K562 treated with DMSO at 1 percent for 4 hours (cell line): ENCODE data around the gene STRA8. TPM values are rescaled to one million over a fixed set of nuclear protein-coding genes. Genes with fewer than 3 reads are reported as not detected.

Experiments used
- total RNA-seq: library from RNA; unstranded; fragments of 300-600 nt; gene quantifications from 2 replicates; pipeline ENCODE4 v1.2.3, GENCODE V29; 2022; ENCODE audit not compliant: insufficient read depth

STRA8 gene
- not detected in 2 replicates for total RNA-seq

DNA sequence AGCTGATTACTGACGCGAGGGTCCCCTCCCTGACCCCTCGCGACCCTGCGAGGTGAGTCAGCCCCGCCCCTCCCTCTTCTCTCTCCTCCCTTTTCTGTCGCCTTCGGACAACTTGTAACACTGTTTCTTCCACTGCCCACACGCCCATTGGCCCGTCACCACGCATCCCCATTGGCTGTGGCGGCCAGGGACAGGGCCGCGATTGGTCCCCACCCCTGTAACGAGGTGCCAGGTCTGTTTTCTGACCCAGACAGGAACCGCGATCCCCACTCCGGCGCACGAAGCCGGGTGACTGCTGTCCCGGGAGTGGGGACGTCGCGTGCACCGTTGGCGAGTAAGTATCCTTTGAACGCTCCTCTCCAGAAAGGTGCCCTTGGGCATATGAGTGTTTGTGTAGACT, at the start of gene STRA8:
STRA8 (plus strand) TSS at position 269 of the 400 bp plus-strand sequence. CDS start 6,687 bp downstream, outside the sequence.

DNA sequence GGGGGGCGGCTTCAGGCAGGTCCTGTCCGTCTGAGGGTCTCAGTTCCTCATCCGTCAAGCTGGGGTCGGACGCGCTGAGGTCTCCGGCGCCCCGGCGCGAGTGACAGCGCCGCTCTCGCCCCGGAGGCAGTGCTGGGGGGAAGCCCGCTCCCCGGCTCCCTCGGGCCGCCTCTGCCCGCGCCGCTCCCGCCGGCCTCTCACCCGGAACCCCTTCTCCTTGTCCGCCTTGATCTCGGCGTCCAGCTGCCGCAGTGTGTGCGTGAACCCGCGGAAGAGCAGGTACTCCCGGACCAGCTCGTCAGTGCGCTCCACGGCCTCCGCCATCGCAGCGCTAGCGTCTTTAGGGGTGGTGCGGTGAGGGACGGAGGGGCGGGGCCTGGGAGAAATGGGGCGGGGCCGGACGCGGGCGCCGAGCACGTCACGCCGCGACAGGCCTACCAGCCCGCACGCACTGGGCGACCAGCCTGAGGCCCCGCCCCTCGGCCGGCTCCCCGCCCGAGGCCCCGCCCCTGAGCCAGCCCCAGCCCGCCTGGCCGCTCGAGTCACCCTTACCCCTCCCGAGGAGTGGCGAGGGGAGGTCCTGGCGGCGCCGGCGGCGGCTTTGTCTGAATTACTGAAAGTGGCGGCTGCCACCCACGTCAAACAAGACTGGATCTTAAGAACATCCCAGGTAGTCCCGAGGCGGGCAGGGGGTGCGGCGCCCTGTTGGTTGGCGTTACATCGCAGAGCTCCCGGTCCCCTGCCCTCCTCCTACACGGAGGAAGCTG, 22.3 kb upstream of the STRA8 start, which contains the start of gene WDR91:
WDR91 (minus strand) TSS at position 348 of the 767 bp plus-strand sequence; CDS start at position 324, 24 bp downstream.

Other genes starting within 250 kb of the STRA8 start
- 0.84 TPM in 1 of 2 replicates, not detected in the other for gene AGBL3, start 247.3 kb upstream of the STRA8 start, total RNA-seq
- gene TMEM140, start 85.8 kb upstream of the STRA8 start, total RNA-seq, result 24.6 and 28.8 TPM in 2 replicates
- 59.7 and 65.2 TPM in 2 replicates for gene CYREN, start 63.1 kb upstream of the STRA8 start, total RNA-seq
- gene WDR91, start 22.3 kb upstream of the STRA8 start, total RNA-seq, result 11.0 and 16.7 TPM in 2 replicates